ENCODE data around the gene ACTR1B. TPM values are rescaled to one million over a fixed set of nuclear protein-coding genes. Genes with fewer than 3 reads are reported as not detected.

ACTR1B gene
- total RNA-seq = 68.6 and 92.3 TPM in 2 replicates

GRCh38 chr2:97663962-97664635 is at the start of gene ACTR1B:
Gene ACTR1B, minus strand, starts transcription at chr2:97664044. Its CDS starts 154 bp downstream, at chr2:97663890.

GRCh38 chr2:97669448-97669847 is 5.6 kb upstream of the ACTR1B start, which contains the start of gene C2orf92:
Gene C2orf92, plus strand, starts transcription at chr2:97669713. Its CDS starts 76 bp downstream, at chr2:97669789.

GRCh38 chr2:97645695-97646629 is 17.9 kb downstream of the ACTR1B start, which contains the start of gene COX5B:
Gene COX5B, plus strand, starts transcription at chr2:97646062. Its CDS starts 25 bp downstream, at chr2:97646087.

Other genes starting within 250 kb of the ACTR1B start
- gene ANKRD36B, start 74.2 kb downstream of the ACTR1B start, total RNA-seq = 18.5 and 120 TPM in 2 replicates
- 249 and 473 TPM in 2 replicates for gene COX5B, start 18.0 kb downstream of the ACTR1B start, total RNA-seq
- 0.97 and 4.0 TPM in 2 replicates for gene C2orf92, start 5.7 kb upstream of the ACTR1B start, total RNA-seq
- gene ZAP70, start 49.5 kb upstream of the ACTR1B start, total RNA-seq = under 0.01 and 0.16 TPM in 2 replicates

Data from bladder microvascular endothelial cell (primary cell).